Activated CD4-positive, alpha-beta T cell treated with anti-CD3 and anti-CD28 coated beads for 48 hours (primary cell): ENCODE measurements around the gene TAF6L.
A peak's percentile ranks its signal among the peaks of the same experiment; 100 is the strongest.
"Not testable (repeated sequence)": the region's sequence is repeated elsewhere in the genome, so short reads cannot be mapped to it uniquely, and the experiment has no call there.

Source experiments
- DNase-seq: peaks from one replicate; pipeline ENCODE4 v3.0.0-alpha.2; 2020

Gene TAF6L

DNA sequence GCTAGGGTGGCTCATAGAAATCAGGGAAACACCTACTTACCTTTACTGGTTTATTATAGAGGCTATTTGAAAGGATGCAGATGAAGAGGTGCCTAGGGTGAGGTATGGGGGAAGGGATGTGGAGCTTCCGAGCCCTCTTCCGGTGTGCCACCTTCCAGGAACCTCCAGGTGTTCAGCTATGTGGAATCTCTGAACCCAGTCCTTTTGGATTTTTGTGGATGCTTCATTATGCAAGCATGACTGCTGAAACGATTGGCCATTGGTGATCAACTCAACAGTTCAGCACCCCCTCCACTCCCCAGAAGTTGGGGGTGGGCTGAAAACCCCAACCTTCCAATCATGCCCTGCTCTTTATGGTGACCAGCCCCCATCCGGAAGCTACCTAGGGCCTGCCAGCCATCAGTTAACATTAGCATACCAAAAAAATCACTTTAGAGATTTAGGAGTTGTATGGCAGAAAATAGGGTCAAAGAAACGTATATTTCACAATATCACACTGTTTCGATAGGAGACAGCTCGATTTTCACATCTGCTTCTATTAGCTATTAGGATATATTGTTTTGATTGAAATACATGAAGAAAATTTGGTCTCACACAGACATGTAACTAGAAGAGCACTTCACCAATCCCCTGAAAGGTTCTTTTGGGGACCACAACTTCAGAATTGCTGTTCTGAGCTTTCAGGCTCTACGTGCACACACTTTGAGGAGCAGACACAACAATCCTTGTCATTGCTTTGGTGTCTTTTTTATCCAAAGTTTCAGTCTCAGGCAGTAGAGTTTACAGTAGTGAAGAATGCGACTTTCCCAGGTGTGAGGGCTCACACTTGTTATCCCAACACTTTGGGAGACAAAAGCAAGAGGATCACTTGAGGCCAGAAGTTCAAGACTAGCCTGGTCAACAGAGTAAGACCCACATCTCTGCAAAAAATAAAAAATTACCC, 13.1 kb upstream of the TAF6L start:
- DNase-seq, result no peak

DNA sequence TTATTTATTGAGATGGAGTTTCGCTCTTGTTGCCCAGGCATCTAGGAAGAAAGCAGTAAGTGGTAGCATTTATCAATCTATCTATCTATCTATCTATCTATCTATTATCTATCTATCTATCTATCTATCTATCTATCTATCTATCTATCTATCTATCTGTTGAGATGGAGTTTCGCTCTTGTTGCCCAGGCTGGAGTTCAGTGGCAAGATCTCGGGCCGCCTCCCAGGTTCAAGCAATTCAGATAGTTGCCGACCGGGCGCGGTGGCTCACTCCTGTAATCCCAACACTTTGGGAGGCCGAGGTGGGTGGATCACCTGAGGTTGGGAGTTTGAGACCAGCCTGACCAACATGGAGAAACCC, 10.3 kb upstream of the TAF6L start:
- DNase-seq, result not testable (repeated sequence)

DNA sequence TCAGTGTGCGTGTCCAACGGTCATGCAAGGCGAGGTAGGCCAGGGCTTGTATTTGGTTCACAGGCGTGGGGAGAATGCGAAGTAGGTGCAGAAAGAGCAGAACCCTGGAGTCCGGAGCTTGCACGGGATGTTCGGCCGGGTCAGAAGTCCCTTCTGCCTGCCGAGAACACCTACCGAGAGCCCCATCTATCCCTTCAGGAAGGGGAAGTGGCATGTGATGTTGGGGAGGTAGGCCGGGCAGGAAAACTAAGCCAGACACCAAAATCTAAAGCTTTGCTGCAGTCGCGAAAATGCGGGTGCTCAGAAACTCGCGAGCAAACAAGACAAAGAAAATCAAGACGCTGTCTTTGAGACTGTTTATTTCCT, 435 bp upstream of the TAF6L start:
- DNase-seq, result peak; percentile 24

DNA sequence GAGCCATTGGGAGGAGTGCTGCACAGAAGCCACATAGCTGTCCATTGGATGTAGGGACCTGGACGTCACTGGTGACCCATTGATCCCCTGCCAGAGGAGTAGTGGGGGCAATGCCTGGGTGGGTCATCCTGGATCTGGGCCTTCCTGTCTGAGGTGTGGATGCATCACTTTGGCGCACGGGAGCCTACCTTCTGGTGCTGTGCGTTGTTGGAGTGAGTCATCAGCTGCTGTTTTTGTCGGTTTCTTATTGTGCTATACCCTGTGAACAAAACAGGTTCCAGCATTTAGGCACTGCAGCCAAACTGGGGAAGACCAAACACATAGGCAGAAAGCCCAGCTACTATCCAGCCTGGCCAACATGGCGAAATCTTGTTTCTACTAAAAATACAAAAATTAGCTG, 3.2 kb downstream of the TAF6L start:
- DNase-seq, result no peak

DNA sequence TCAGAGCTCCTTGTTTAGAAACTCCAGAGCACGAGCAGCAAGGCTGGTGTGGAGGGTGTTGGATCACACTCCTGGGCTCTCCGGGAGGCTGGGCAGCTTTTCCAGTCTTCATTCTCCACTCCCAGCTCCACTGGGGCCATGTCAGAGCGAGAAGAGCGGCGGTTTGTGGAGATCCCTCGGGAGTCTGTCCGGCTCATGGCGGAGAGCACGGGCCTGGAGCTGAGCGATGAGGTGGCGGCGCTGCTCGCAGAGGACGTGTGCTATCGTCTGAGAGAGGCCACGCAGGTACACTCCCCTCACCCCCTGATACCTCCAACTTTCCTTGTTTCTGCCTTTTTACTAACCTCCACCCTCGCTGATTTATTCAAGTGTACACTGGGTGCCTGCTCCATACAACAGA, 4.5 kb downstream of the TAF6L start:
- no peak for DNase-seq

DNA sequence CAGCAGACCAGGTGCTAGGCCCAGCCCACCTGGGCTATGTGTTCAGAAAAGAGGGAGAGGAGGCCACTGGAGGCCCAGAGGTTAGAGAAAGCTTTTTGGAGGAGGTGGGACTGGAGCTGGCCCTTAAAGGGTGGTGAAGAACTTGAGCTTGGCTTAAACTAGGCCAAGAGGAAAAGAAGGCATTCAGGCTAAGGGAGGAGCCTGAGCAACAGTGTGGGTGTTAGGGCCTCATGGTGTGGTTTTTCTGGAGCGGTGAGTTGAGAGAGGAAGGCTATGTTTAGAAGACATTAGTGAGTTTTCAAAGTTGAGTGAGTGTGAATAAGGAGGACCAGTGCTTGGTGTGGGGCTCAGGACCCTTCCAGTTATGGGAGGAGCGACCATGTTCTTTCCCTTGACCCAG, 6.2 kb downstream of the TAF6L start:
- DNase-seq, result no peak

DNA sequence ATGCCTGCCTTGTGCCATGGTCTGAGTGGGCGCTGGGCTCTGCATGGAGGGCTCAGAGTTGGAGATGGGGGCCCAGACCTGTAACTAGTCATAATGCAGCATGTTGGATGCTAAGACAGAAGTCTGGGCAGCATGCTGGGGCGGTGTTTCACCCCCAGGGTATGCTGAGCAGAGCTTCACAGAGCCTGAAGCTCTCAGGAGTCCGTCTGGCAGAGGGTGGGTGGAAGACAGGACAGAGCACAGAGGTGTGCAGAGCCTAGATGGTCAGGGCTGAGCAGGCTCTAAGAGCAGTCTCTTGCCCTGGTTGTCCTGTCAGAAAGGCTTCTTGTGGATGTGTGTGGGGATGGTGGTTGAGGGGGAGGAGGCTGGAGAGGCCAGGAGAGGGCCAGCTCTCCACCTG, 7.2 kb downstream of the TAF6L start:
- DNase-seq, result no peak

DNA sequence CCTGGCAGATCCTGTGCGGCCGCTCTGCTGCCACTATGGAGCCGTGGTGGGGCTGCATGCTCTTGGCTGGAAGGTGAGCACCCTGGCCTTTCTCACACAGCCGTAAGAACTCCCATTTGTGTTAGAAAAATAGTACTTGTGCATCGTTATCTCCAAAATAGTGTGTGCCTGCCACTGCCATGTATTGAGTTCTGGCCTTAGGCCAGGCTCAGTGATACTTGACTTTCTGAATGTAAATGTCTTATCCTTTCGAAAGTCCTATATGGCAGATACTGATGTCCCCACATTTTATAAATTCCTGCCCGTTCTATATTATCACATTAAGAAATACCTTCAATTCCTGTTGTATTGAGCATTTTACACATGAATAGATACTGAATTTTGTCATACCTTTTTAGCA, 11.6 kb downstream of the TAF6L start:
- DNase-seq, result no peak

DNA sequence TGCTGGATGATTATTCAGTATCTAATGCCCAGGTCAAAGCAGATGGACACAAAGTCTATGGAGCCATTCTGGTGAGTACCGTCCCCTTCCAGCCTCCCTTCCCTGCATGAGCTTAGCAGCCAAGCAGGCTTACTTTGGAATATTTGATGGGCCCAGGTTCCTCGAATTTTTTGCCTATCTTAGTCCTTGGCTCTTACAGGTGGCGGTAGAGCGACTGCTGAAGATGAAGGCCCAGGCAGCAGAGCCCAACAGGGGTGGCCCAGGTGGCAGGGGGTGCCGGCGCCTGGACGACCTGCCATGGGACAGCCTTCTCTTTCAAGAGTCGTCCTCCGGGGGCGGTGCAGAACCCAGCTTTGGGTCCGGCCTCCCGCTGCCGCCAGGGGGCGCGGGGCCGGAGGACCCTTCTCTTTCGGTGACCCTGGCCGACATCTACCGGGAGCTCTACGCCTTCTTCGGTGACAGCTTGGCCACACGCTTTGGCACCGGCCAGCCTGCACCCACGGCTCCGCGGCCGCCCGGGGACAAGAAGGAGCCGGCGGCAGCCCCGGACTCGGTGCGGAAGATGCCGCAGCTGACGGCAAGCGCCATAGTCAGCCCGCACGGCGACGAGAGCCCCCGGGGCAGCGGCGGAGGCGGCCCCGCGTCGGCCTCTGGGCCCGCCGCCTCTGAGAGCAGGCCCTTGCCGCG, 15.3 kb downstream of the TAF6L start:
- peak; percentile 90 for DNase-seq

DNA sequence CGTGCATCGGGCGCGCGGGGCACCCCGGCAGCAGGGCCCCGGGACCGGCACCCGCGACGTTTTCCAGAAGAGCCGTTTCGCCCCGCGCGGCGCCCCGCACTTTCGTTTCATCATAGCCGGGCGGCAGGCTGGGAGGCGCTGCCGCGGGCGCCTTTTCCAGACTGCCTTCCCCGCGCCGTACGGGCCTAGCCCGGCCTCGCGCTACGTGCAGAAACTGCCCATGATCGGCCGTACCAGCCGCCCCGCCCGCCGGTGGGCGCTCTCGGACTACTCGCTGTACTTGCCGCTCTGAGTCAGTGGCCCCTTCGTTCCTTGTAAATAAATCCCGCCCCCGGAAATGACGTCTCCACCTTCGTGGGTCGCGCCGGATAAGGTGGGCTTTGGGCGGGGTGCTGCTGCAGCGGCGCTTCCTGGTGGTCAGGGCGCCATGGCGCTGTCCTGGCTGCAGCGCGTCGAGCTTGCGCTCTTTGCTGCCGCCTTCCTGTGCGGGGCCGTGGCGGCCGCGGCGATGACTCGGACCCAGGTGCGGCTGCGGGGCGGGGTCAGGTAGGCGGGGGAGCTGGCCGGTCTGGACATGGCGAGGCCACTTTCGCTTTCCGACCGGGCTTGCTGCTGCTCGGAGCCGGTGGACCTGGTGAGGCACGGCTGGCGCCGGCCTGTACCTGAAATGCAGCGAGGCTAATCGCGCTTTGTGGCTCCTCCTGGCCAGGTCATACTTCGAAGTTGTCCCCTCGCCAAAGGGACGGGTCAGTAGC, 16.0 kb downstream of the TAF6L start, which contains the start of gene TMEM179B:
TMEM179B (plus strand) TSS at position 398 of the 755 bp plus-strand sequence; CDS start at position 428, 30 bp downstream.
- DNase-seq, result peak; percentile 99

DNA sequence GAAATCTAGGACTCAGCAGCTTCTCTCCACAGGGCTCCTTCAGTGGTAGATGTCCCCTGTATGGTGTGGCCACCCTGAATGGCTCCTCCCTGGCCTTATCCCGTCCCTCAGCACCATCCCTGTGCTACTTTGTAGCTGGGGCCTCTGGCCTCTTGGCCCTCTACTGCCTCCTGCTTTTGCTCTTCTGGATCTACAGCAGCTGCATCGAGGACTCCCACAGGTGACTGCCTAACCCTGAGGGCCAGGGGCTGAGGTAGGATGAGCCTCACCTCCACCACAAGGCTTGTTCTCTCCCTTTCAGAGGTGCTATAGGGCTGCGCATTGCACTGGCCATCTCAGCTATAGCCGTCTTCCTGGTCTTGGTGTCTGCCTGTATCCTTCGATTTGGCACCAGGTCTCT, 17.8 kb downstream of the TAF6L start:
- no peak for DNase-seq

DNA sequence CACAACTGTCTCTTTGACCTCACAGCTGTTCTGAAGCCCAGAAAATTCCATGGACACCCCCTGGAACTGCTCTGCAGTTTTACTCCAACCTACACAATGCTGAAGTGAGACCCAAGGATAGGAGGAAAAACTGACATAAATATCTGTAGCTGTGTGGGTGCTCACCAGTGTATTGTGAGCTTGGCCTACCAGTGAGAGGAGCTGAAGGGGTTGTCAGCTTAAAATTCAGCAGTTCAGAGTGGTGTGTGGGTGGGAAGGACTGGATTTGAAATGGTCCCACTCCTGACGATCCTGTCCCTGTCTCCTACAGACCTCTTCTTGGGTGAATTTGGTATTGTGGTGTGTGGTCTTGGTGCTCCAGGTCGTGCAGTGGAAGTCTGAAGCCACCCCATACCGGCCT, 18.4 kb downstream of the TAF6L start:
- DNase-seq, result no peak

DNA sequence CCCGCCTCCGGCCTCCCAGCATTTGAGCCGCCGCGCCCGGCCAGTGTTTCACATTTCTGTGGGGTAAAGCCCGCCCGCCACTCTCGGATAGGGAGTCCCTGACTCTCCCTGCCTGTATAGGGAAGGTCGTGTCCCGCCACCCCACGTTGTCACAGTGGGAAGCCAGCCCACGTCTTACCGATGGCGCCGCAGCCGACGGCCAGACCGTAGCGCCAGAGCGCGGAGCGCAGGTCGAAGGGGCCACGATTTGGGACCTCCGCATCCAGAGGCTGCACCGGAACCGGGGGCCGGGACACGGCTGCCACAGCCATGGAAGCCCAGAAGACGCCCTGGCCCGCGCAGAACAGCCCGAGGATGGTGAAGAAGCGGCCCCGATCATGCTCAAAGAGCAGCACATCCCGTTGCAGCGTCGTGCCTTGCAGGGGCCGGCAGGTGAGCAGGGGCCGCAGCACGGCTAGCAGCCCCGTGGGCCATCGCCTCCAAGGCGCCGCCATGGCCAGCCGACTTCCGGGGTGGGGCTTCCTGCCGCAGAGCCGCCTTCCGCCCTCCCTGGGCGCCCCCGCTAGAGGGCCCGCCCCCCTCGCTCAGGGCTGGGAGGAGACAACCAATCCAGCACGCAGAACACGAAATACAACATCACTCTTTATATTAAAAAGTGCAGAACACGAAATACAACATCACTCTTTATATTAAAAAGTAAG, 20.5 kb downstream of the TAF6L start, which contains the start of gene TMEM223:
TMEM223 (minus strand) TSS at position 506 of the 701 bp plus-strand sequence; CDS start at position 494, 12 bp downstream.
- peak; percentile 94 for DNase-seq

DNA sequence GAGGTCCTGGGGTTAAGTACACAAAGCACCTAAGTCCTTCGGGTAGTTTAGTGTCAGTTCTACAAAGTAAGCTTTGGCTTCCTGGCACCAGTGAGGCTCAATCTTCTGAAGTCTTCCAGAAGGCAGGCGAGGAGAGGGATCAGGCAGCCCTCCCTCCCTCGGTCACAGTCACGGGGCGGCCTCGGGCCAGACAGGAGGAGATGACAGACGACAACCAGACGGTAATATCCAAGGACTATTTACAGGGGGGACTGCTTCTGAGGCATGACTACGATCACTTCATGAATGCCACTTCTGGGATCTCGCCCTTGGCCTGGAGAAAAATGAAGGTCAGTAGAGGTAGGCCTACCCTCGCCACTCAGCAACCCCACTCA, 21.0 kb downstream of the TAF6L start:
- DNase-seq, result no peak

DNA sequence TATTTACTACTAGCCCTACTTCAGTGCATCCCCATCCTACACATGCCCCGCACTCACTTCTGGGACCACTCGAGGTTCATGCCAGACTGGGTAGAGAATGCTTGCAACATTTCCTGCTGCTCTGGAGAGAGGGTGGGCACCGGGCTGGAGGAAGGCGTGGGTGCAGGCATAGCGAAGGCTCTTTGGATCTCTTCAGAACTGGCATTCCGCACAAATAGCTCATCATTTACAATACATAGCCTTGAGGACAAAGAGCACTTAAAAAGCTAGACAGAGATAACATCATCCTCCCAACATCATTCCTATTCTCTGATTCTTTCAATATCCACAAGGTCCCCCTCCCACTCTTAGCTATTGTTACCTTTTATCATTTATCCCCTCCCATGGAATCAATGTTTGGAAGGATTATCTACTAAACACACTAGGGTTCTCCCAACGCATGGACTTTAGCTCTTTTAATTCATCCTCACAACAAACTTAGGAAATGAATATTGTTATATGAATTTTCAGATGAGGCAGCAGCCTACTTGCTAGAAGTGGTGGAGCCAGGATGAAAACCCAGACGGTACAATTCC, 23.1 kb downstream of the TAF6L start:
- DNase-seq, result no peak

DNA sequence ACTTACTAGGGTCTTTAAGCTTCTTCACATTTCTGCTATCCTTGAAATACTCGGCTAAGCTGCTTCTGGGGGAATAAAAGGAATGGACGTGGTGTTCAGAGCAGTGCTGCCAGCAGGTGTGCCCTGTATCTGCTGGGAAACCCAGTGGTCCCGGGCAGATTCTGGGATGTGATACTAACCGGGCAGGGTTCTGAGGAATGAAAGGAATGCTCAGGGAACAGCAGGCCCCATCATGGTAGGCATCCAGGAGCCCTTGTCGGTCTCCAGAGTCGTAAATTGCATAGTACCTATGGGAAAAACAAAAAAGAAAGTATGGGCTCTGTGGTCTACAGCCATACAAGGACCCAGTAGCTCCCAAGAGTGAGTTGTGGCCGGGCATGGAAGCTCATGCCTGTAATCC, 25.1 kb downstream of the TAF6L start:
- DNase-seq, result no peak

DNA sequence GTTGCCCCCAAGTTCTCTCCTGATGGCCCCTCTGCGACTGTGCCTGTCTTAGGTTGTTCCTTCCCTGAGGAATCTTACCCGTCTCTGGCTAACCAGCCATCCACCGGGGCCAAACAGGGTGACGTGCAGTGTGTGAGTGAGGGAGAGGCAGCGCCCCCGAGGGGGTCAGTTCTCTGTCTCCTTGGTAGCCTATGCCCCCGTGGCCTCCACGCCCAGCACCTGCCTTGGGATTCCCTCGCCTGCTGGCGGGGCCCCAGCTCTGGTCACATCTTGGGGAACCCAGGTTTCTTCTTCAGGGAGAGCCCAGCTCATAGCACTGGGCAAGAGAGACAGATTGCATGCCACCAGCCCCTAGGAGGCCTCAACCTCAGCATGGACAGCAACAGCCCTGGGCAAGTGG, 28.3 kb downstream of the TAF6L start:
- DNase-seq, result no peak

DNA sequence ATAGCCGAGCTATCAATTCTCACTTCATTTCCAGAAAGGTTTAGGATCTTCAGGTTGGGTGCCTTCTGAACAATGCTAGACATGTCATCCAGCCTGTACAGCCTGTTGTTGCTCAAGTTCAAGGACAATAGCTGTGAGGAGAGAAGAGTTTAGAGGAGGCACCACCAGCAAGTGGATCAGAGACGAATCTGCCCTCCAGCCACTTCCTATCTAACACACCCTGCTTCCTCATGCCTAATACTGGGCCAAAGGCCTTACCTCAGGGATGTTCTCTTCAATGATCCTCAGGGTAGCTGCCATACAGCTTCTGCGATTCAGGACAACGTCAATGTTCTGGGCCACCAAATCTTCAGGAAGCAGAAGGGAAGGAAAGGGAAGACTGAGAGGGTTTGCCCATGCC, 29.9 kb downstream of the TAF6L start:
- DNase-seq, result no peak

DNA sequence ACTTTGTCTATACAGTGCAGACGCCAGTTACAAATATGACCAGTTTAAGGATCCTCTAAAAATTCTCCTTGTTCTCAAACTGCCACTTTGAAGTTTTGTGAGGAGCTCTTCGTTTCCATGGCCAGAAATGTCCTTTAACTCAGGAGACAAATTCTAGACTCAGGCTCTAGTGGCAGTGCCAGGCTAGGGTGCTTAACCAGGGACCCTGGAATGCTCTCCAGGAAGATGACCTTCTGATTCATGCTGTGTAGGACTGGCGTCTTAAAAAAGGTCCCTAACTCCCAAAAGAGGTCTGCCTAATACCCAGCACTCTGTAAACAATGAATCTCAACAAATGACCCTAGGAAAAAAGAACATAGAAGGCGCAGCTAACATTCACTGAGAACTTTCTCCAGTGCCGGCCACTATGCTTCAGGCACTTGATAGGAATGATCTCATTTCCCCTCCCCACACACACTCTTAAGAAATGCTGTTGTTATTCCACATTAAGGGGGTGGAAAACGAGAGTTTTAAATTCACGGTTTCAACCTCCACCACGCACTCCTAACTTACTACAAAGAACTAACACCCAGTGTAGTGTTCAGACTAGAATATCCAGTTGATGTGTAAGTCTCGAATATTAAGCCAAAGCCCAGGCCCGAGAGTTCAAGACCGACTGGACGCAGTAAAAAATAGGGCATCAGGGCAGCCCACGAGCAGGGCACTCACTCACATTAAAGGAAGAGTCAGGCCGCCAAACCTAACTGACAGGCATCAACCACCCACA, 33.3 kb downstream of the TAF6L start:
- DNase-seq, result no peak

DNA sequence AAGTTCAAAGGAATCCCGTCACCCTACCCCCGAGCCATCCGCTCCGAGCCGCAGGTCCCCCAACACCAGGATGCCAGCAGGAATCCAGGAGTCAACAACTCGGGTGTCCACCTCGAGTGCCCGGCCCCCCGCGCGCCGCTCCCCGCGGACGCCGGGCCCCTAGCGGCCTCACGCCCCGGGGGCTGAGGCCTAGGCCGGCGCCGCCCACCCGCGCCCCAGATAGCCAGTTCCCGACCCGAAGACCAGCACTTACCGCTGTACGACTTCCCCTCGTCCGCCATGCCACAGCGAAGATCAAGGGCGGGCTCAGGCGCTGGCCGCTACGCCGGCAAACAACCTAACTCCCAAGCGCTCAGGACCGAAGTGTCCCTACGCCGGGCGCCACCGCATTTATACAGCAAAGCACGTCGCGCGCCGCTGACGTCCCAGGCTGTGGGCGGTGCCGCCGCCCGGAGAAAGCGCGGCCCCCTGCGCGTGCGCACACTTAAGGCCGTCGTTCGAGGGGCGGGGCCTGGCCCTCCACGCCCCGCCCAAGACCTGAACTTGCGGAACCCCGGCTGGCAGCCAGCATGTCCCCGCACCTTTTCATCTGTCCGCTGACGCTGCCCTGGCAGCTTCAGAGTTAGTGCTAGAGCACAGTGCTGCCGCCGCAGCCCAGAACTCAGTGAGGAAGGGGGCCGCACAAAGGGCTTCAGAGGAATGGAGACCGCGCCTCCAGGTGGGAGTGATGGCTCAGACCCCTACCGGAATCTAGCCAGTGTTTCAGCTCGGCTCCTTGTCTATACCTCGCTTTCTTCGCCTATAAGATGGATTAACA, 34.1 kb downstream of the TAF6L start, which contains the start of gene NXF1:
NXF1 (minus strand) TSS at position 365 of the 817 bp plus-strand sequence; CDS start at position 281, 84 bp downstream.
- DNase-seq, result peak; percentile 97
